ENCODE measurements around the gene OR2V2.
"Not testable (repeated sequence)": the region's sequence is repeated elsewhere in the genome, so short reads cannot be mapped to it uniquely, and the experiment has no call there.

The OR2V2 gene

GRCh38 chr5:181114844-181115778, 32.3 kb upstream of the OR2V2 start:
- DNase-seq: no peak

- no peak for DNase-seq
These were observed 29.0 kb upstream of the OR2V2 start for GRCh38 chr5:181118369-181118768.

- no peak for DNase-seq
These were observed 28.3 kb upstream of the OR2V2 start for GRCh38 chr5:181119105-181119504.

- DNase-seq: no peak
These were observed 27.1 kb upstream of the OR2V2 start for GRCh38 chr5:181120306-181120705.

- no peak for DNase-seq
These were observed 26.6 kb upstream of the OR2V2 start for GRCh38 chr5:181120761-181121160.

- DNase-seq: no peak
These were observed 25.5 kb upstream of the OR2V2 start for GRCh38 chr5:181121675-181122561.

- DNase-seq: no peak
These were observed 22.9 kb upstream of the OR2V2 start for GRCh38 chr5:181124526-181124925.

GRCh38 chr5:181126841-181127240, 20.5 kb upstream of the OR2V2 start:
- DNase-seq: no peak

GRCh38 chr5:181127456-181127855, 19.9 kb upstream of the OR2V2 start:
- no peak for DNase-seq

GRCh38 chr5:181127907-181128626, 19.3 kb upstream of the OR2V2 start:
- DNase-seq: no peak

- DNase-seq: no peak
These were observed 17.8 kb upstream of the OR2V2 start for GRCh38 chr5:181129601-181130000.

GRCh38 chr5:181130081-181130480, 17.3 kb upstream of the OR2V2 start:
- not testable (repeated sequence) for DNase-seq

GRCh38 chr5:181130832-181131496, 16.4 kb upstream of the OR2V2 start, which contains the start of gene OR2V1:
Gene OR2V1 (minus strand): TSS chr5:181131169. CDS start chr5:181125304, 5,865 bp downstream.
- DNase-seq: no peak

- DNase-seq: no peak
These were observed 15.9 kb upstream of the OR2V2 start for GRCh38 chr5:181131514-181131913.

- no peak for DNase-seq
These were observed 14.3 kb upstream of the OR2V2 start for GRCh38 chr5:181133083-181133482.

- no peak for DNase-seq
These were observed 13.7 kb upstream of the OR2V2 start for GRCh38 chr5:181133610-181134231.

- DNase-seq: no peak
These were observed 13.1 kb upstream of the OR2V2 start for GRCh38 chr5:181134259-181134658.

GRCh38 chr5:181136361-181136955, 10.9 kb upstream of the OR2V2 start:
- no peak for DNase-seq

- DNase-seq: no peak
These were observed 9.1 kb upstream of the OR2V2 start for GRCh38 chr5:181138258-181138657.

GRCh38 chr5:181140766-181141165, 6.6 kb upstream of the OR2V2 start:
- DNase-seq: no peak

GRCh38 chr5:181142054-181142453, 5.3 kb upstream of the OR2V2 start:
- DNase-seq: no peak
